Mesendoderm (in vitro differentiated cells): ENCODE data around the gene DNAH17.

Experiments
- DNase-seq: peaks from one replicate; pipeline ENCODE4 v3.0.0; 2013
- H2AK5ac ChIP-seq: 2 replicates; pipeline ENCODE4 v1.6.1; 2013; ENCODE audit warnings: low read length, inconsistent platforms
- H2BK120ac ChIP-seq: 2 replicates; pipeline ENCODE4 v1.6.1; 2013; ENCODE audit warnings: low read depth, mild to moderate bottlenecking, low read length, moderate library complexity, mixed read lengths
- H2BK15ac ChIP-seq: replicated peaks from 2 replicates; pipeline ENCODE4 v1.6.1; 2013; ENCODE audit warnings: low read depth, mild to moderate bottlenecking, moderate library complexity
- H2BK5ac ChIP-seq: 2 replicates; pipeline ENCODE4 v1.6.1; 2013; ENCODE audit warnings: low read length, inconsistent platforms
- H3K18ac ChIP-seq: 2 replicates; pipeline ENCODE4 v1.6.1; 2013; ENCODE audit warnings: mild to moderate bottlenecking, low read length, mixed read lengths
- H3K23ac ChIP-seq: one replicate; pipeline ENCODE4 v1.6.1; 2013; ENCODE audit warnings: low read length
- H3K27ac ChIP-seq: 2 replicates; pipeline ENCODE4 v1.5.1; 2013; ENCODE audit warnings: low read depth, mild to moderate bottlenecking, inconsistent platforms, low read length, moderate library complexity
- H3K27me3 ChIP-seq: 2 replicates; pipeline ENCODE4 v1.6.1; 2013; ENCODE audit warnings: low read length, control low read depth, mild to moderate bottlenecking, inconsistent platforms; ENCODE audit not compliant: insufficient read depth, poor library complexity
- H3K36me3 ChIP-seq: 2 replicates; pipeline ENCODE4 v1.6.1; 2013; ENCODE audit warnings: low read length, inconsistent platforms; ENCODE audit not compliant: control insufficient read depth, insufficient read depth
- H3K4ac ChIP-seq: one replicate; pipeline ENCODE4 v1.6.1; 2013; ENCODE audit warnings: low read depth, mild to moderate bottlenecking, low read length, moderate library complexity
- H3K4me1 ChIP-seq: 2 replicates; pipeline ENCODE4 v1.6.1; 2013; ENCODE audit warnings: low read depth, low read length, inconsistent platforms; ENCODE audit not compliant: control insufficient read depth
- H3K4me2 ChIP-seq: 2 replicates; pipeline ENCODE4 v1.6.1; 2013; ENCODE audit warnings: low read length
- H3K4me3 ChIP-seq: 2 replicates; pipeline ENCODE4 v1.5.1; 2013; ENCODE audit warnings: mild to moderate bottlenecking, low read length
- H3K56ac ChIP-seq: one replicate; pipeline ENCODE4 v1.6.1; 2013; ENCODE audit warnings: low read length
- H3K79me1 ChIP-seq: 2 replicates; pipeline ENCODE4 v1.6.1; 2013; ENCODE audit warnings: low read length, inconsistent platforms
- H3K79me2 ChIP-seq: 2 replicates; pipeline ENCODE4 v1.6.1; 2013; ENCODE audit warnings: mild to moderate bottlenecking, low read length; ENCODE audit not compliant: control insufficient read depth, insufficient read depth
- H3K9ac ChIP-seq: 2 replicates; pipeline ENCODE4 v1.6.1; 2013; ENCODE audit warnings: low read length, inconsistent platforms
- H4K5ac ChIP-seq: one replicate; pipeline ENCODE4 v1.6.1; 2013; ENCODE audit warnings: low read length
- H4K8ac ChIP-seq: one replicate; pipeline ENCODE4 v1.6.1; 2013; ENCODE audit warnings: low read depth, mild to moderate bottlenecking, control low read depth, low read length, moderate library complexity
- WGBS: extraction: QIAGEN DNeasy Blood & Tissue Kit; methylation state at CpG from one replicate; pipeline ENCODE4 v1.1.7; 2013; ENCODE audit warnings: low lambda C conversion rate, missing lambda C conversion rate; ENCODE audit not compliant: insufficient coverage; ENCODE audit errors: extremely low coverage; 5-methylcytosine and 5-hydroxymethylcytosine counted together

The DNAH17 gene

GRCh38 chr17:78442648-78443218, 134.5 kb downstream of the DNAH17 start:
- Histone ChIP-seq H3K23ac (no peak overlapping the region), H2AK5ac (no peak overlapping the region), H4K5ac (no peak overlapping the region), H3K36me3 (no peaks in the 10 kb centered on the region), H3K9ac (no peak overlapping the region), H3K79me1 (no peaks in the 10 kb centered on the region), H3K56ac (no peak overlapping the region), H2BK5ac (no peak overlapping the region), H2BK120ac (no peak overlapping the region), H4K8ac (no peak overlapping the region), H3K4me1 (no peaks in the 10 kb centered on the region), H3K4me2 (no peak overlapping the region), H2BK15ac (no peak overlapping the region), H3K27me3 (no peaks in the 10 kb centered on the region), H3K4ac (no peak overlapping the region), H3K18ac (no peak overlapping the region), H3K79me2 (no peaks in the 10 kb centered on the region), H3K4me3 (no peak overlapping the region), H3K27ac (no peak overlapping the region)
- no peak for DNase-seq
- WGBS: no CpG with 5 or more reads among the region's 19 CpGs

DNA sequence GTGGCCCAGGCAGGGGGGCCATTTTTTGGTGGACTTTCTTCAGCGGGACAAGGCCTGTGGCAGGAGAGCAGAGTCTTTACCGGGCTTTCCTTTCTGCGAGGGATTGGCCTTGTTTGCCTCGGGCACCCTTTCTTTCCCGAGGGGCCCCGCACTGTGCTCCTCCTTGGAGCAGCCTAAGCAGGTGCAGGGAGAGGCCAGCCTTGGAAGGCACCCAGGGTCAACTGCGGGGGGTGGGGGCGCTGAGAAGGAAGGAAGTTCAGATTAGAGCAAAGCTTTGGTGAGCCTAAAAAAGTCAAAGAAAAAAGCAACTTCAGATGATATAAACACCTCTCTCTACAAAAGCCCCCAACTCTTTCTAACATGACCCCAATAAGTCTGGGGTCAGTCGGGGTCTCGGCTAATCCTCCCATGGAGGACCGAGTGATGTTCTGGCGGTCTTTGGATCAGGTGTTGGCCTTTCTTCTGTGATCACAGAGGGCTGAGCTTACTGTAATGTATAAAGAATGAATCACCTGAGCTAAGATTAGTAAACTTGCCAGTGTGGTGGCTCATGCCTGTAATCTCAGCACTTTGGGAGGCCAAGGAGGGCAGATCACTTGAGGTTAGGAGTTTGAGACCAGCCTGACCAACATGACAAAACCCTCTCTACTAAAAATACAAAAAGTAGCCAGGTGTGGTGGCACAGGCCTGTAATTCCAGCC, 135.8 kb downstream of the DNAH17 start:
- H3K4me2 ChIP-seq: no peak overlapping the region
- DNase-seq: no peak
- H4K5ac ChIP-seq: no peak overlapping the region
- H2BK5ac ChIP-seq: no peak overlapping the region
- no peak overlapping the region for H3K4me3 ChIP-seq
- no peak overlapping the region for H2BK120ac ChIP-seq
- no peak overlapping the region for H4K8ac ChIP-seq
- no CpG with 5 or more reads among the region's 12 CpGs for WGBS
- no peak overlapping the region for H3K18ac ChIP-seq
- H3K56ac ChIP-seq: no peak overlapping the region
- no peaks in the 10 kb centered on the region for H3K27me3 ChIP-seq
- H2AK5ac ChIP-seq: no peak overlapping the region
- H3K23ac ChIP-seq: no peak overlapping the region
- H3K4me1 ChIP-seq: no peaks in the 10 kb centered on the region
- H3K27ac ChIP-seq: no peak overlapping the region
- H2BK15ac ChIP-seq: no peak overlapping the region
- no peaks in the 10 kb centered on the region for H3K79me1 ChIP-seq
- H3K9ac ChIP-seq: no peak overlapping the region
- H3K36me3 ChIP-seq: no peaks in the 10 kb centered on the region
- H3K79me2 ChIP-seq: no peaks in the 10 kb centered on the region
- H3K4ac ChIP-seq: no peak overlapping the region

DNA sequence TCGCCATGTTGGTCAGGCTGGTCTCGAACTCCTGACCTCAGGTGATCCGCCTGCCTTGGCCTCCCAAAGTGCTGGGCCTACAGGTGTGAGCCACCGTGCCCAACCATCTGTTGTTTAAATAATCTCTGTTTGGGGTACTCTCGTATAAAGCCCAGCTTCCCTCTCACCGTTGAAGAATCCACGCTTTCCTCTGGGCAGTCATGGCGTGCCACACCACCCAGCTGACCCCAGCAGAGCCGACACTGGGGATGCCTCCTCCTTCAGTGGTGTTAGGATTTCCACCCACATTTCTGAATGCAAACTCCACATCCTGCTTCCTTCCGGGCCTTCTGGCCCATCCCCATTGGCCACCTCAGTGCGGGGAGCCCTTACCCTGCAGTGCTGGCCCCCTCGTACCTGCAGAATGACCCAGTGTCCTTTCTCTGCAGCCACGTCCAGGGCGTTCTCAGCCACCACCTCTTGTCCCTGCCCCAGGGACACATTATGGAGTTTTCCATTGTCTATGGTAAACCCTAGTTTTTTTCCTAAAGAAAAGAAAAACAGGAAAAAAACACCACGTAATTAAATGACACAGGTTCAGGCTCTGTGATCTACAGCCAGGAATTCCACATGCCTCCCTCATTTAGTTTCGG, 138.4 kb downstream of the DNAH17 start:
- Histone ChIP-seq H3K27me3 (no peaks in the 10 kb centered on the region), H4K5ac (no peak overlapping the region), H3K56ac (no peak overlapping the region), H2BK120ac (no peak overlapping the region), H3K18ac (no peak overlapping the region), H2BK15ac (no peak overlapping the region), H3K4me3 (no peak overlapping the region), H3K23ac (no peak overlapping the region), H3K27ac (no peak overlapping the region), H3K4me1 (no peaks in the 10 kb centered on the region), H3K4me2 (no peak overlapping the region), H3K4ac (no peak overlapping the region), H3K36me3 (no peaks in the 10 kb centered on the region), H4K8ac (no peak overlapping the region), H3K79me1 (no peaks in the 10 kb centered on the region), H3K9ac (no peak overlapping the region), H2AK5ac (no peak overlapping the region), H3K79me2 (no peaks in the 10 kb centered on the region), H2BK5ac (no peak overlapping the region)
- no CpG with 5 or more reads among the region's 16 CpGs for WGBS
- DNase-seq: no peak

DNA sequence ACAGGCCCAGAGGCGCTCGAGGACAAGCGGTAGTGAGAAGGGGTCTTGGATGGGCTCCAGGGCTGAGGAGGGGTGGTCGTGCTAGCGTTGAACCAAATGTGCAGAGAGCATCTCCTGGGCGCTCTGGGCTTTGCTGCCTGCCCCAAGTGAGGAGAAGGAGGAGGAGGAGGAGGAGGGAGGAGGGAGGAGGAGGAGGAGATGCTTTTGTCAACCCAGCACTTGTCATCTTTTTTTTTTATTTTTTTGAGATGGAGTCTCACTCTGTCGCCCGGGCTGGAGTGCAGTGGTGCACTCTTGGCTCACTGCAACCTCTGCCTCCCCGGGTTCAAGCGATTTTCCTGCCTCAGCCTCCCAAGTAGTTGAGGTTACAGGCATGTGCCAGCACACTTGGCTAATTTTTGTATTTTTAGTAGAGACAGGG, 138.9 kb downstream of the DNAH17 start:
- H3K36me3 ChIP-seq: no peaks in the 10 kb centered on the region
- no peak overlapping the region for H3K56ac ChIP-seq
- H2AK5ac ChIP-seq: no peak overlapping the region
- H2BK5ac ChIP-seq: no peak overlapping the region
- H4K8ac ChIP-seq: no peak overlapping the region
- DNase-seq: no peak
- H3K18ac ChIP-seq: no peak overlapping the region
- no peak overlapping the region for H2BK120ac ChIP-seq
- H3K79me1 ChIP-seq: no peaks in the 10 kb centered on the region
- H3K4me1 ChIP-seq: no peaks in the 10 kb centered on the region
- H3K9ac ChIP-seq: no peak overlapping the region
- WGBS: no CpG with 5 or more reads among the region's 10 CpGs
- H3K79me2 ChIP-seq: no peaks in the 10 kb centered on the region
- no peak overlapping the region for H4K5ac ChIP-seq
- no peak overlapping the region for H3K27ac ChIP-seq
- no peak overlapping the region for H2BK15ac ChIP-seq
- H3K4me2 ChIP-seq: no peak overlapping the region
- H3K4me3 ChIP-seq: no peak overlapping the region
- H3K4ac ChIP-seq: no peak overlapping the region
- no peaks in the 10 kb centered on the region for H3K27me3 ChIP-seq
- no peak overlapping the region for H3K23ac ChIP-seq

- Histone ChIP-seq H3K4me3 (no peak overlapping the region), H4K8ac (no peak overlapping the region), H3K4me2 (no peak overlapping the region), H2BK120ac (no peak overlapping the region), H3K27me3 (no peaks in the 10 kb centered on the region), H3K4me1 (no peaks in the 10 kb centered on the region), H3K18ac (no peak overlapping the region), H3K79me1 (no peaks in the 10 kb centered on the region), H3K23ac (no peak overlapping the region), H4K5ac (no peak overlapping the region), H3K9ac (no peak overlapping the region), H3K4ac (no peak overlapping the region), H3K27ac (no peak overlapping the region), H3K79me2 (no peaks in the 10 kb centered on the region), H3K36me3 (no peaks in the 10 kb centered on the region), H2BK15ac (no peak overlapping the region), H2BK5ac (no peak overlapping the region), H2AK5ac (no peak overlapping the region), H3K56ac (no peak overlapping the region)
- DNase-seq: no peak
- no CpG with 5 or more reads among the region's 20 CpGs for WGBS
Observed at GRCh38 chr17:78437508-78438169, 139.6 kb downstream of the DNAH17 start.
